Activated T-helper 2 cell treated with anti-CD3 and anti-CD28 coated beads, Interferon-gamma antibody, Interleukin-2, Interleukin-4, amounts not matched to agents 10 μg/mL and 5 μg/mL and 100 μg/mL, durations not matched to agents 14 hours and 24 hours and 36 hours (primary cell): ENCODE results near the gene HMGCS1. TPM values are rescaled to one million over a fixed set of nuclear protein-coding genes. Genes with fewer than 3 reads are reported as not detected.
A peak's percentile ranks its signal among the peaks of the same experiment; 100 is the strongest.

ENCODE experiments used
- DNase-seq: peaks from one replicate; pipeline ENCODE4 v3.0.0; 2021; ENCODE audit warnings: low spot score
- H3K27ac Mint-ChIP-seq: one replicate; pipeline ENCODE4 v1.8.0; 2021; ENCODE audit warnings: mixed read lengths
- H3K27me3 Mint-ChIP-seq: one replicate; pipeline ENCODE4 v1.8.0; 2021; ENCODE audit warnings: low read depth, mixed read lengths
- H3K36me3 Mint-ChIP-seq: one replicate; pipeline ENCODE4 v1.8.0; 2021; ENCODE audit warnings: low read depth, mixed read lengths
- H3K4me1 Mint-ChIP-seq: one replicate; pipeline ENCODE4 v1.8.0; 2021; ENCODE audit warnings: low read depth, mixed read lengths
- H3K4me3 Mint-ChIP-seq: one replicate; pipeline ENCODE4 v1.8.0; 2021; ENCODE audit warnings: low read depth, mild to moderate bottlenecking, moderate library complexity, mixed read lengths
- H3K9me3 Mint-ChIP-seq: one replicate; pipeline ENCODE4 v1.8.0; 2021; ENCODE audit warnings: mixed read lengths
- intact Hi-C: fragments of 100-400 bp; cut with micrococcal nuclease; formaldehyde crosslinking; loops from one replicate; pipeline ENCODE4 v1.15.1; 2023
- total RNA-seq: library from RNA; stranded (reverse); gene quantifications from 2 replicates; pipeline ENCODE4 v1.2.3, GENCODE V29; 2022

The HMGCS1 gene
- total RNA-seq: 232 and 233 TPM in 2 replicates

GRCh38 chr5:43313035-43313853 lies at the start of gene HMGCS1:
HMGCS1 (minus strand) TSS chr5:43313412; CDS start chr5:43298965, 14,447 bp downstream.
- peak; percentile 99 for DNase-seq
- Mint-ChIP-seq H3K27ac (peak within 1 kb of the TSS; percentile 95), H3K36me3 (peaks cover 59% of the 10 kb centered on the region), H3K27me3 (no peaks in the 10 kb centered on the region), H3K4me3 (peak within 1 kb of the TSS; percentile 98), H3K4me1 (peaks cover 67% of the 10 kb centered on the region), H3K9me3 (peaks cover 22% of the 10 kb centered on the region)
- intact Hi-C loops: loop anchor here (1.0 to 5.0 kb wide), 8 partner anchors 120 to 362 kb away; partner anchors contain the start of genes C5orf34, NNT, PAIP1 and TMEM267

- intact Hi-C loops: no loop called here
- H3K9me3 Mint-ChIP-seq: peaks cover 30% of the 10 kb centered on the region
- DNase-seq: no peak
- no peak overlapping the region for H3K27ac Mint-ChIP-seq
- H3K4me1 Mint-ChIP-seq: peaks cover 2% of the 10 kb centered on the region
- no peaks in the 10 kb centered on the region for H3K27me3 Mint-ChIP-seq
- H3K36me3 Mint-ChIP-seq: no peaks in the 10 kb centered on the region
- H3K4me3 Mint-ChIP-seq: no peak overlapping the region
These were observed 45.5 kb upstream of the HMGCS1 start for GRCh38 chr5:43358726-43359125.

GRCh38 chr5:43358301-43358700 lies 45.1 kb upstream of the HMGCS1 start:
- Mint-ChIP-seq H3K4me1 (no peaks in the 10 kb centered on the region), H3K9me3 (peaks cover 30% of the 10 kb centered on the region), H3K36me3 (no peaks in the 10 kb centered on the region), H3K27ac (no peak overlapping the region), H3K4me3 (no peak overlapping the region), H3K27me3 (no peaks in the 10 kb centered on the region)
- intact Hi-C loops: no loop called here
- no peak for DNase-seq

DNA sequence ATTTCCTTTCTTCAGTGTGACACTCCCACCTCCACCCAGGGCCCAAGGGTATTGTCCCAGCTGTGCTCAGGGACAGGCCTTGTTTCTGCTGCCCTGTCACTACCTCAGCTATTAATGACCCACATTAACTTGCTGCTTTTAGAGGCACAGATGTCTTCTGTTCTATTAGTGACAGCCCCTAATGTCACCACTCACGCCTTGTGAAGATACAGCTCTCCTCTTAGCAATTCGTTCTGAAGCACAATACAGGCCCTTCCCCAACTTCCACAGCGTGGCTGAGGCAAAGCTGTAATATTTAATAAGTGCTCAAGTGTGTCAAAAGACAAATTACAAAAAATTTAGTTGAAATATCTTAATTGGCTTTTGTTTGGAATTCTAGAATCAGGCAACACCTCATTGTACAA lies 44.7 kb upstream of the HMGCS1 start:
- Mint-ChIP-seq H3K4me1 (no peaks in the 10 kb centered on the region), H3K27me3 (no peaks in the 10 kb centered on the region), H3K9me3 (peaks cover 30% of the 10 kb centered on the region), H3K36me3 (no peaks in the 10 kb centered on the region), H3K27ac (no peak overlapping the region), H3K4me3 (no peak overlapping the region)
- no peak for DNase-seq
- intact Hi-C loops: no loop called here

- intact Hi-C loops: no loop called here
- no peak for DNase-seq
- H3K4me3 Mint-ChIP-seq: no peak overlapping the region
- no peaks in the 10 kb centered on the region for H3K27me3 Mint-ChIP-seq
- no peaks in the 10 kb centered on the region for H3K36me3 Mint-ChIP-seq
- H3K4me1 Mint-ChIP-seq: no peaks in the 10 kb centered on the region
- no peak overlapping the region for H3K27ac Mint-ChIP-seq
- peaks cover 30% of the 10 kb centered on the region for H3K9me3 Mint-ChIP-seq
These were observed 43.9 kb upstream of the HMGCS1 start for GRCh38 chr5:43357067-43357466.

DNA sequence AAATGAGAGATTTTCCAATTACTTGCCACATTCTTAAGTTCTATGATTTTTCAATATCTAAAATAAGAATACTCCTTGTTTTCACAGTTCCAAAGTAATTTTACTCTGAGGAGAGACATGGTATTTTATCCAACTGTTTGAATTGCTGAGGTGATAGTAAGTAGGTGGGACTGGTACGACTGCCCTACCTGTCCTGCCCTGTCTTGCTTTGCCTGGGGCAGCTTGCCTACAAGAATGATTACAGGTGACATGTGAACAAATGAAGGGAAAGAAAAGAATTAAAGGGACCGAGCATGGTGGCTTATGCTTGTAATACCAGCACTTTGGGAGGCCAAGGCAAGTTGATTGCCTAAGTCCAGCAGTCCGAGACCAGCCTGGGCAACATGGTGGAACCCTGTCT lies 41.6 kb upstream of the HMGCS1 start:
- Mint-ChIP-seq H3K4me3 (no peak overlapping the region), H3K27me3 (no peaks in the 10 kb centered on the region), H3K27ac (no peak overlapping the region), H3K36me3 (no peaks in the 10 kb centered on the region), H3K9me3 (peaks cover 11% of the 10 kb centered on the region), H3K4me1 (no peaks in the 10 kb centered on the region)
- intact Hi-C loops: no loop called here
- no peak for DNase-seq

DNA sequence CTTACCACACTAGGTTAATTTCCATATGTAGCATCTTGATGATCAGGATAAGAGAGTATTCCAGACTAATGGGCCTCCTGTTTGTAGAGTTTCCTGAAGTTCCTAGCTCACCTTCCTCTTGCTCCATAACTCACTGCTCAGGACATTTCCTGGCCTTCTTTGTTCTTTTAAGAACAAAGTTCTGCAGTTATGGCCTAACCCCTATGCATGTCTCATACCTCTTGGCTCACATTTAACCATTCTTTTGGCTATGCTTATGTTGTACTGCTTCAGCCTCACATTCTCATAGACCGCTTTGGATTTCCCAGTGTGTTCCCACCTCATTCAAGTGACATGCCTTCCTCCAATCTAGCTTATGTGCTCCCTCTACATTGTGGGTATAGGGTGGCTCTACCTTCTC lies 40.5 kb upstream of the HMGCS1 start:
- H3K4me1 Mint-ChIP-seq: no peaks in the 10 kb centered on the region
- no peaks in the 10 kb centered on the region for H3K27me3 Mint-ChIP-seq
- DNase-seq: no peak
- no peak overlapping the region for H3K4me3 Mint-ChIP-seq
- no peak overlapping the region for H3K27ac Mint-ChIP-seq
- no peaks in the 10 kb centered on the region for H3K9me3 Mint-ChIP-seq
- H3K36me3 Mint-ChIP-seq: no peaks in the 10 kb centered on the region
- intact Hi-C loops: no loop called here

- H3K9me3 Mint-ChIP-seq: no peaks in the 10 kb centered on the region
- H3K4me1 Mint-ChIP-seq: no peaks in the 10 kb centered on the region
- no peak for DNase-seq
- intact Hi-C loops: no loop called here
- no peak overlapping the region for H3K4me3 Mint-ChIP-seq
- no peaks in the 10 kb centered on the region for H3K27me3 Mint-ChIP-seq
- H3K36me3 Mint-ChIP-seq: no peaks in the 10 kb centered on the region
- no peak overlapping the region for H3K27ac Mint-ChIP-seq
These were observed 39.7 kb upstream of the HMGCS1 start for GRCh38 chr5:43352915-43353314.

DNA sequence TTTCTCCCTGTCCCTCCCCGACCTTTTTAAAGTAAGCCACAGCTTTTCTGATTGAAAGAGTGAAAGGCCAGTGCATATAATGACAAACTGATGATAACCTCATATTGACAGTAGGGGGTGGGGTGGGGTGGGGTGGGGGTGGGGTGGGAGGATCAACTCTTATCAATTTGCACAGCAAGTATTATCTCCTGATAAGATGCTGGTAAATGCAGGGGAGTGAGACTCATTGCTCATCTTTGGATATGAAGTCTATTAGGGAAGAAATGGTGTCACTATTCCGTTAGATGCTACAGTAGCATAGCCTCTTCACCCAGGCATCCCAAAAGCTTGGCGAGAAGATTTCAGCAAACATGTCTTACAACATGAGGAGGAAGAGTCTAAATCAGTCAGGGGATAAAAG lies 38.9 kb upstream of the HMGCS1 start:
- H3K4me1 Mint-ChIP-seq: no peaks in the 10 kb centered on the region

DNA sequence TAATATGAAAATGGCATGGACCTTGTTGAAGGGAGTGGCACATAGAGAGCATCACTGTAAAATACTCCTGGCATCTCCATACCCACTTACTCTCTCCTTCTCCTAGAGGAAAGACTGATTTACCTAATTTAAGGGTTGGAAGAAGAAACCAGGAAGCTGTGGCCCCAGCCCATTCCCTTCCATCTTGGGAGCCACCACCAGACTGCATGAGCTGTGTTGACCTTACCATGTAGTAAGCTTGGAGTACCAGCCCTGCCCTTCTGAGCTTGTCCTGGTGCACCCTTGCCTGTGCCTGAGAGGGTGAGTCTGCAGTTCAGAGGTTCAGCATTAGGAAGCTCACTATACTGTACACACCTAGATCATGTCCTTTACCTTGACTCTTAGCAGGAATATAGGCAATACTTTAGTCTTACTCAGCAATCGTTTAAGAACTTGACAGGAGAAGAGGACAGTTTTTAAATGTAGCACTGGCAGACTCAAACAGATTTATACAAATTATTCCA lies 35.7 kb upstream of the HMGCS1 start:
- Mint-ChIP-seq H3K4me1 (no peaks in the 10 kb centered on the region), H3K27me3 (peaks cover 3% of the 10 kb centered on the region), H3K27ac (no peak overlapping the region), H3K36me3 (no peaks in the 10 kb centered on the region), H3K9me3 (no peaks in the 10 kb centered on the region), H3K4me3 (no peak overlapping the region)
- intact Hi-C loops: no loop called here
- no peak for DNase-seq

More for the DNA sequence above, 38.9 kb upstream of the HMGCS1 start:
- Mint-ChIP-seq H3K36me3 (no peaks in the 10 kb centered on the region), H3K4me3 (no peak overlapping the region), H3K27me3 (no peaks in the 10 kb centered on the region), H3K27ac (no peak overlapping the region), H3K9me3 (no peaks in the 10 kb centered on the region)
- no peak for DNase-seq
- intact Hi-C loops: no loop called here

GRCh38 chr5:43348207-43348606 lies 35.0 kb upstream of the HMGCS1 start:
- intact Hi-C loops: no loop called here

DNA sequence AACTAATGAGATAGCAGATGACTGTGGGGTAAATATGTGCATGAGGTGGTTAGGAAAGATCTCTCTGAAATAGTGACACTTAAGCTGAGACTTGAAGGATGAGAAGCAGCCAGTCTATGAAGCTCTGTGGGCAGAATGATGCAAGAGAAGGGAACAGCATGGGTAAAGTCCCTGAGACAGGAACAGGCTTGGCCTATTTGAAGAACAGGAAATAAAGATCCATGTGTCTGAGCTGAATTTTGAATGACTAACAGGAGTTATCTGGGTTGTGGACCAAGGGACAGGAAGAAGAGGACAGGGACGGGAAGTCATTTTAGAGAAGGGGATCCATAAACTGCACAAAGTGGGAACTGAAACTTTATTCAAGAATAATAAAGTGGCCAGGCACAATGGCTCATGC lies 25.6 kb upstream of the HMGCS1 start:
- DNase-seq: no peak
- Mint-ChIP-seq H3K4me3 (no peak overlapping the region), H3K27ac (no peak overlapping the region), H3K36me3 (peaks cover 11% of the 10 kb centered on the region), H3K9me3 (peaks cover 40% of the 10 kb centered on the region), H3K27me3 (peaks cover 5% of the 10 kb centered on the region), H3K4me1 (peaks cover 6% of the 10 kb centered on the region)
- intact Hi-C loops: no loop called here

More at GRCh38 chr5:43348207-43348606, 35.0 kb upstream of the HMGCS1 start:
- no peaks in the 10 kb centered on the region for H3K9me3 Mint-ChIP-seq
- H3K36me3 Mint-ChIP-seq: no peaks in the 10 kb centered on the region
- H3K27ac Mint-ChIP-seq: no peak overlapping the region
- no peaks in the 10 kb centered on the region for H3K4me1 Mint-ChIP-seq
- H3K27me3 Mint-ChIP-seq: peaks cover 8% of the 10 kb centered on the region
- no peak for DNase-seq
- H3K4me3 Mint-ChIP-seq: no peak overlapping the region

DNA sequence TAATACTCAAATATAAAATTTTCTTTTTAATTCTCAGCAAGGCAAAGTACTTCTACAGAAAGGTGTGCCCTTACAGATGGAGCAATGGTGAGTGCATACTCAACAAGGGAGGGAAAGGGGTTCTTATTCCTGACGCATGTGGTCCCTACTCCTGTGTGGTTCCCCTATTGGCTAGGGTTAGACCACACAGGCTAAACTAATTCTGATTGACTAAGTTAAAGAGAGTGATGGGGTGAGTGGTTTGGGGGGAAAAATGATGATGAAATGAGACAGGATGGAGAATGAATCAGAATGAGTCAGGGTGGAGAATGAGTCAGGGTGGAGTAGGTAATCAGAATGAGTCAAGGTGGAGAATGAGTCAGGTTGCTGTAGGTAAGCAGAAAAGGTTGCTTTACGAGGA lies 22.9 kb upstream of the HMGCS1 start:
- peaks cover 55% of the 10 kb centered on the region for H3K9me3 Mint-ChIP-seq
- intact Hi-C loops: loop anchor here (2.0 kb wide), 1 partner anchor 21 kb away; no protein-coding TSS in a partner anchor
- DNase-seq: no peak
- no peaks in the 10 kb centered on the region for H3K27me3 Mint-ChIP-seq
- no peak overlapping the region for H3K27ac Mint-ChIP-seq
- H3K4me1 Mint-ChIP-seq: peaks cover 6% of the 10 kb centered on the region
- H3K36me3 Mint-ChIP-seq: peaks cover 11% of the 10 kb centered on the region
- no peak overlapping the region for H3K4me3 Mint-ChIP-seq
